GM12873 (cell line): Measurements from ENCODE around the gene TMC3.

ENCODE experiments used
- CTCF ChIP-seq: IDR thresholded peaks from 2 replicates; pipeline ENCODE4 v1.5.1; 2012; ENCODE audit warnings: low read depth, mild to moderate bottlenecking, moderate library complexity, low read length, control low read depth; ENCODE audit not compliant: insufficient read depth; ENCODE audit errors: missing control alignments

Gene TMC3

DNA sequence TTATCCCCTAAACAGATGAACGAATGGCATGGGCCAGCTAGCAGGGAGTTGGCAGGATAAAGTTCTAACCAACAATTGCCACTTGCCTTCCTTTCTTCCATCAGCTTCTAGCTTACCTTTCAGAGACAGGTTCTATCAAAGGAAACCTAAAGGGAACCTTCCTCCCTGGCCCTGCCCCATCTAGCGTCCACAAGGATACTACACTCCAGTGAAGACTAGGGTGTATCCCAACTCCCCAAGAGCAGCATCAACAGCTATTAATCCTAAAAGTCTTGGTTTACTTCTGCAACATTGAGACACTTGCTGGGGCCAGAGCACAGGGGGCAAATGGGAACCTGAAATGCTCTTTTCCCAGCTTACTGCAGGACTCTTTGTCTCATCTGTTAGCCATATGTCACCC is 37.0 kb upstream of the TMC3 start:
- no peak for TF ChIP-seq CTCF

DNA sequence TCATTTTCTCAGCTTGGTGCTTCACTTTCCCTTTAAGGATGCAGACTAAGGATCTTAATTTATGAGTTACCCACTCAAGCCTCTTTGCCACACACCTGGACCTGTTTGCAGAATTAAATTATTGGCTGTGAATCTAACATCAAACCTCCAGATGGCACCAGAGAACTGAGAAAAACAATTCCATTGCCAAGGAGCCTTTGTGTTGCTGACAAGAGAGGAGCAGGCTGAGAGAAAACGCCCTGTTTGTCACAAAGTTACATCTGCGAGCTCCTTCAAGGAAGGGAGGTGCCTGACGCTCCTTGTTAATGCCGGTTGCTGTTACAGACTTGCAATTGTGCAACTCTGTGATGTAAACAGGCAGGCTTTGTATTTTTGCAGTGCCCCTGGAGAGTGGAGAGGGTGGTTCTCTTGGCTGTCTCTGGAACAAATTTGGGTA is 36.3 kb upstream of the TMC3 start:
- peak; percentile 48 for TF ChIP-seq CTCF

- no peak for TF ChIP-seq CTCF
These were observed 33.7 kb upstream of the TMC3 start for GRCh38 chr15:81407718-81408117.

DNA sequence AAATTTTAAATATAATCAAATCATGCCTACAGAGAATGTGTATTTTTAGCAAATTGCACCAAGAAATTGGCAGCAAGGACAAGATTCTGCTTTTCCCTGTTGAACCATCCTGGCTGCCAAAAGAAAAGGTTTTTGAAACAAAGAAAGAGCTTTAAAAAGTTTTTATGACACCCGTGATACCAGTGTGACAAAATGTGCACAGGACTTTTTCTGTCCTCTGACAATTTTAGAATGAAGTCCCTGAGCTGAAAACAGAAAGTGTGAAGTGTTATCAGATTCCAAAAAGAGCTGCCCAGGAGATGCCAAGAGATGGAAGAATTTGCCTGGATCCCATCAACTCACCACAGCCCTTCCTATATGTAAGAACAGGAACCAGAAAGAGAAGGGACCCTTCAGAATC is 33.2 kb upstream of the TMC3 start:
- no peak for TF ChIP-seq CTCF

DNA sequence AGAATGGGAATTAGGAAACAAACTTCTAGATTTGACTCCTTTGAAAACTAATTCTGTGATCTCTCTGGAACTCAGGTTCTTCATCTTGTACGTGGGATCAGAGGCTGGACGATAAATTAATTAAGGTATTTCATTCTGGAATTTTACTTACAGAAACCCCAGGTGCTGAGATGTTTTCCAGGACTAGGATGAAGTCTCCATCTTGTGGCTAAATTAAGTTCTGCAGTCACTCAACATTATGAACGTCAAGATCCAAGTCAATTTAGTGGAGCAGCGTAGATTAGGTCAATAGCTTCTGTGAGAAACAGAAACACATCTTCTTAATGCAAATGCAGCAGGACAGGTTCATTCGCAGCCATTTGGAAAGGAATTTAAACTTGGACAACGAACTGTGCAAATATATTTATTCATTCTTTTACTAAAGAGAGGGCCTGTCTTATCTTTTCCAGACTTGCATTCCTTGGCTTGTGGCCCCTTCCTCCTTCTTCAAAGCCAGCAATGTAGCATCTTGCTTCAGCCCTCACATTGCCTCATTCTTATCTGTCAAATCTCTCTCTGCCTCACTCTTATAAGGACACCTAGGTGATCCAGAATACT is 26.7 kb upstream of the TMC3 start:
- TF ChIP-seq CTCF: peak; percentile 68

- no peak for TF ChIP-seq CTCF
These were observed 25.0 kb upstream of the TMC3 start for GRCh38 chr15:81398910-81399551.

- no peak for TF ChIP-seq CTCF
These were observed 24.4 kb upstream of the TMC3 start for GRCh38 chr15:81398456-81398855.
